Limb (tissue), 2 donors: Measurements from ENCODE around the gene ZNF48.
A peak's percentile ranks its signal among the peaks of the same experiment; 100 is the strongest.

ENCODE experiments used
- DNase-seq, 2 donors: peaks; one replicate each; pipeline ENCODE4 v3.0.0-alpha.2; 2016; ENCODE audit errors: extremely low spot score in 2 of 2

The ZNF48 gene

GRCh38 chr16:30439720-30440348, 44.6 kb downstream of the ZNF48 start:
- DNase-seq = no peak

DNA sequence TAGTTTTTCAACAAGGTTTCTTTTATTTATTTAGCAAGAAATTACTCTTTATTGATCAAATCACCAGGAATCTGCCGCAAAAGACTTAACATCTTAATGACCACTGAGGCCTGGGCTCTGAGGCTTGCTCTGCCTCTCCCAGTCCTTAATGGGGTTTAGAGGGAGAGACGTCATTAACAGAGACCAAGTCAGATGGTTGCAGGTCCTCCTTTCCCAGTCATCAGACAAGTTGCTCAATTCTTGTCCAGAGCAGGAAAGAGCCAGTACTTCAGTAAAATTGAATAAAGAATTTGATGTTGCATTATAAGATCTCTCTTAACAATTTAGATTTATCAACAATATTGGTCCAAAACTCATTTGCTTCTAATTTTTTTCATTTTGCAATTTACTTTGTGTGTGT, 48.4 kb downstream of the ZNF48 start:
- DNase-seq = no peak

GRCh38 chr16:30444231-30445148, 49.3 kb downstream of the ZNF48 start:
- DNase-seq = no peak

DNA sequence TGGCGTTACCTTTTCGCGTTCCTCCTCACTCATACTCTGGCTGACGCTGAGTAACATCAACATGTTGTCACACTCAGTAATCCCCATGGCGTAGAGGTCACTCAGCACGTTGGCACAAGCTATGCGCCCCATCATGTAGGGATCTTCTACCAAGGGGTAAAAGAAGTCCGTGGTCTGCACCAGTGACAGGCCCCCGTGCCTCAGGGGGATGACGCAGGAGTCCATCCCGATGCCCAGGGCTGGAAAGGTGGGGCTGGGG, 49.9 kb downstream of the ZNF48 start:
- DNase-seq = no peak

GRCh38 chr16:30445408-30446202, 50.4 kb downstream of the ZNF48 start, which contains the start of gene SEPHS2:
SEPHS2 (minus strand) TSS chr16:30445874; CDS start chr16:30445727, 147 bp downstream.
- DNase-seq = peak; percentile 94 to 97

DNA sequence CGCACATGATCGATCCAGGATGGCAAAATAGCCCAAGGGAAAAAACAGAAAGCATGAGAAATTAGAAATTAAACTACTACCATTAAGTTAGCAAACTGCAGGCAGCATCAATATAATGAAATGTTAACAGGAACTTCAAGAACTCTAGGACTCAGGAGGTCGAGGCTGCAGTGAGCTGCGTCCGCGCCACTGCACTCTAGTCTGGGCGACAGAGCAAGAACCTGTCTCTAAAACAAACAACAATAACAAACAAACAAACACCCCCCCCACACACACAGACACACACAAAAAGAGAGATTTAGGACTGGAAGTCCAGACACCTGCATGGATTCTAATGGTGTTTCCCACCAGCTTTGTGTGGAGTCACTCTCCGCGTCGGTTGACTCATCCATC, 51.0 kb downstream of the ZNF48 start:
- DNase-seq = no peak

GRCh38 chr16:30447512-30448226, 52.4 kb downstream of the ZNF48 start:
- no peak for DNase-seq

- DNase-seq = no peak
These were observed 53.9 kb downstream of the ZNF48 start for GRCh38 chr16:30449116-30449435.
